Erythroblast (primary cell): Measurements from ENCODE around the gene FLYWCH1.

Experiments used
- GATA1 ChIP-seq: IDR thresholded peaks from 2 replicates; pipeline ENCODE4 v1.6.1; 2011; ENCODE audit warnings: low read depth, mild to moderate bottlenecking, control low read depth, low read length, moderate library complexity
- POLR2A ChIP-seq: IDR thresholded peaks from 2 replicates; pipeline ENCODE4 v1.6.1; 2011; ENCODE audit warnings: mild to moderate bottlenecking, low read length

DNA sequence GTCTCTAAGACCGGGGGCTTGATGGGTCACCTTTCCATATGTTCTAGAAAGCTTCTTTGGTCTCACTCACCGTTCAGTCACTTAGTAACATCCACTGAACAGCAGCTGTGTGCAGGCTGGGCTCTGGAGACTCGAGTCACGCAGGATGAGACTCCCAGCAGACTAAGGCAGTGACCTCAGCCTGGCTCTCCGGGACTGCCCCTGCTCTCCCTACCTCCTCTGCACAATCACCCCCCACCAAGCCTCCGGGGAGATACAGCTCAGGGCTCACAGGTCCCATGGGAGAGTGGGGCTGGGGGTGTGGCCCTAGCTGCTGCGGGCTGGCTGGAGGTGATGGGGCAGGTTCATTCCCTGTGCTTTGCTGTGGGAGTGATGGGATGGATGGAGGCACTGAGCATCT lies 14.6 kb upstream of the FLYWCH1 start:
- TF ChIP-seq GATA1 (no peak), POLR2A (no peak)
